Upper lobe of left lung (tissue), 6 donors: ENCODE results near the gene CDPF1. TPM values are rescaled to one million over a fixed set of nuclear protein-coding genes. Genes with fewer than 3 reads are reported as not detected.

Experiments
- ATAC-seq, 2 donors: fragments of 200-7000 bp; cut with Tn5 transposase; one replicate each; pipeline ENCODE4 v1.9.1; 2022; ENCODE audit warnings: mild to moderate bottlenecking in 2 of 2, moderate library complexity in 2 of 2; ENCODE audit not compliant: low FRiP score in 2 of 2
- DNase-seq, 2 donors: peaks; one replicate each; pipeline ENCODE4 v3.0.0-alpha.2; 2019 to 2020
- H3K27ac ChIP-seq, 4 donors: fragments of 200-600 bp; sonication (generic); one replicate each; pipeline ENCODE4 v1.5.1; 2016 to 2019
- H3K27me3 ChIP-seq, 4 donors: fragments of 200-600 bp; sonication (generic); one replicate each; pipeline ENCODE4 v1.5.1; 2017 to 2019
- H3K36me3 ChIP-seq, 4 donors: fragments of 200-600 bp; sonication (generic); one replicate each; pipeline ENCODE4 v1.5.1; 2016 to 2019
- H3K4me1 ChIP-seq, 4 donors: fragments of 200-600 bp; sonication (generic); one replicate each; pipeline ENCODE4 v1.5.1; 2018 to 2019
- H3K4me3 ChIP-seq, 4 donors: fragments of 200-600 bp; sonication (generic); one replicate each; pipeline ENCODE4 v1.5.1; 2017 to 2019; ENCODE audit warnings: mild to moderate bottlenecking in 2 of 4, moderate library complexity in 1 of 4
- H3K9me3 ChIP-seq, 4 donors: fragments of 200-600 bp; sonication (generic); one replicate each; pipeline ENCODE4 v1.5.1; 2018 to 2019
- EP300 ChIP-seq, 4 donors: sonication (generic); formaldehyde crosslinking; IDR thresholded peaks; one replicate each; pipeline ENCODE4 v1.5.1; 2017; ENCODE audit warnings: antibody characterized with exemption in 4 of 4, control low read depth in 2 of 4
- POLR2A ChIP-seq, 4 donors: fragments of 450-650 bp; IDR thresholded peaks; one replicate each; pipeline ENCODE4 v1.5.1; 2016 to 2017; ENCODE audit warnings: antibody characterized with exemption in 4 of 4, mild to moderate bottlenecking in 2 of 4
- POLR2AphosphoS5 ChIP-seq, 2 donors: sonication (generic); formaldehyde crosslinking; IDR thresholded peaks; one replicate each; pipeline ENCODE4 v1.5.1; 2017; ENCODE audit warnings: antibody characterized with exemption in 2 of 2
- WGBS, 2 donors: methylation state at CpG; one replicate each; pipeline ENCODE4 v1.1.5; 2017 to 2018; 5-methylcytosine and 5-hydroxymethylcytosine counted together
- total RNA-seq, 6 donors: library from RNA; depleted of rRNA in 4 of 6; stranded (reverse); fragments of >200 nt in 4 of 6; gene quantifications; one replicate each; pipeline versions ENCODE4 v1.1.0 to v1.2.1, GENCODE V29; 2016 to 2021
- TF ChIP-seq, protein P1 (sequence below), 6 experiments: fragments of 450-650 bp in 4 of 6; fragments of 200-600 bp in 2 of 6; sonication (generic) in 2 of 6; IDR thresholded peaks; one replicate each; pipeline ENCODE4 v1.5.1; 2016 to 2019; ENCODE audit warnings: antibody characterized with exemption in 6 of 6
- donor health status: DM: no; HTN: no; CAD: no; lungs with moderate emphysema.
- donor health status: DM: no; HTN: yes; CAD: no; lungs with severe emphysema.

Gene CDPF1
- total RNA-seq, 6 donors from 2014 or later: 6.8 to 22.9 (median 11.2) TPM

DNA sequence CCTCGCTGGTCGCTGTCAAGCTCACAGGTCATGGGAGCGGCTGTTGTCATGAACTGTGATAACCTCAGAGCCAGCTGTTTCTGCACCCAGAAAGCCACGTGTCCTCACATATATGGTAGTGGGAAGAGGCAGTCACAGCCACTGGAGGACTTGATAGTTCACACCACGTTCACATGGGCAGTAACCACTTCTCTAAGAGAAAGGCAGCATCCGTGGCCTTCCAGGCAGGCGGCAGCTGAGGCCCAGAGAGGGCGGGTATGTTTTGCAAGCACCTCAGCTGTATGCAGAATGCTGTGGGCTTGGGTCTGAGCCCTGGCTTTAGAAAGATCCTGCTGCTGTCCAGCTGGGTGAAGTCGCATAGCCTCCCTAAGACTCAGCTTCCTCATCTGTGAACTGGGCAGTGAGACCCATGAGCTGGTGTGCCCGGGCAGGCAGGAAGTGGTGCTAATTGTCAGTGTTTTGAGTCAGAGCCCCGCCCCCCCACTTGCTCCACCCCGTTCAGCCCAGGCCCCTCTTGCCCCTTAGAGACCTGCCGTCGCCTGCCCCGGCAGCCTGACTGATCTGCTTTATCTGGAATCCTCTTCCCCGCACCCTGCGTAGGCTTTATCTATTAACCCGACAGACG is 31.0 kb upstream of the CDPF1 start:
- Histone ChIP-seq H3K27ac (peak overlapping the region in 1 of 4 donors; percentile 3), H3K36me3 (peaks cover 18 to 97% (median 84%) of the 10 kb centered on the region in 4 donors), H3K27me3 (no peaks in the 10 kb centered on the region), H3K9me3 (no peaks in the 10 kb centered on the region), H3K4me1 (no peaks in the 10 kb centered on the region), H3K4me3 (no peak overlapping the region)
- peak in 1 of 2 donors; percentile 22 for ATAC-seq
- WGBS, 2 donors: 83 to 89% methylated on average over 16 to 19 of the region's 19 CpGs
- TF ChIP-seq EP300 (IDR thresholded peaks at IDR 0.05) (no peak), POLR2AphosphoS5 (IDR thresholded peaks at IDR 0.05) (no peak), POLR2A (IDR thresholded peaks at IDR 0.05) (no peak)
- TF ChIP-seq, protein P1, sequence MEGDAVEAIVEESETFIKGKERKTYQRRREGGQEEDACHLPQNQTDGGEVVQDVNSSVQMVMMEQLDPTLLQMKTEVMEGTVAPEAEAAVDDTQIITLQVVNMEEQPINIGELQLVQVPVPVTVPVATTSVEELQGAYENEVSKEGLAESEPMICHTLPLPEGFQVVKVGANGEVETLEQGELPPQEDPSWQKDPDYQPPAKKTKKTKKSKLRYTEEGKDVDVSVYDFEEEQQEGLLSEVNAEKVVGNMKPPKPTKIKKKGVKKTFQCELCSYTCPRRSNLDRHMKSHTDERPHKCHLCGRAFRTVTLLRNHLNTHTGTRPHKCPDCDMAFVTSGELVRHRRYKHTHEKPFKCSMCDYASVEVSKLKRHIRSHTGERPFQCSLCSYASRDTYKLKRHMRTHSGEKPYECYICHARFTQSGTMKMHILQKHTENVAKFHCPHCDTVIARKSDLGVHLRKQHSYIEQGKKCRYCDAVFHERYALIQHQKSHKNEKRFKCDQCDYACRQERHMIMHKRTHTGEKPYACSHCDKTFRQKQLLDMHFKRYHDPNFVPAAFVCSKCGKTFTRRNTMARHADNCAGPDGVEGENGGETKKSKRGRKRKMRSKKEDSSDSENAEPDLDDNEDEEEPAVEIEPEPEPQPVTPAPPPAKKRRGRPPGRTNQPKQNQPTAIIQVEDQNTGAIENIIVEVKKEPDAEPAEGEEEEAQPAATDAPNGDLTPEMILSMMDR (IDR thresholded peaks at IDR 0.05): no peak
- no peak for DNase-seq

DNA sequence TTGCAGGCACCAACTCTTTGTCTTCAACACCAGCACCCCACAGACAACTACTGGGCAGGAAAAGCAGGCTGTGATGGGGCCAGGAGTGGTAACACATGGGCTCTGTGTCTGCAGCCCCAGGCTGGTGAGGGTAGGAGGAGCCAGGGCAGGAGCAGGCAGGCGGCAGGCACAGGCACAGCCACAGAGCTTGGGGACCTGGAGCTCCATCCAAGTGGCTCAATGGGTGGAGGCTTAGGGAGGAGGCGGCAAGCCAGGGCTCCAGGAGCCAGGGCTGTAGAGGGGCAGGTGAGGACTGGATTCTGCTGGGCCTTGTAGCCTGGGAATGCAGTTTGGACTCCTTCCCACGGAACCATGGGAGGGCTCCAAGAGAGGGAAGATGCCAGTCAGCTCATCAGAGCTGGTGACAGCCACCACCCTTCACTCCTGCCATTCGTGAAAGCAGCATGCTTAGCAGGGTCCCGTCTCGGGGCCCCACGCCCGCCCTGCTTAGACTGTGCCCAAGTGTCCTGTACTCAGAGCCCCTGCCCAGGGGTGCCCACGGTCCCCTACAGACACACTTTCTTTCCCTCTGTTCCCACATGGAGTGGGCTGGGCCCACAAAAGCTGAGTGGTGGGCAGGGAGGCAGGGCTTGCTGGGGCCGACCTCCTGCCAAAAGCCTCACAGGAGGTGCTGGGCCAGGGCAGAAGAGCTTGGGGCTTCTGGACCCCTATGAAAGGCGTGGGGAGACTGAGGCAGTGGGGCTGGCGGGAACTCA is 30.1 kb upstream of the CDPF1 start:
- 96 to 99% methylated on average over 9 to 10 of the region's 12 CpGs for WGBS, 2 donors
- TF ChIP-seq POLR2A (IDR thresholded peaks at IDR 0.05): no peak
- no peak for TF ChIP-seq POLR2AphosphoS5 (IDR thresholded peaks at IDR 0.05)

DNA sequence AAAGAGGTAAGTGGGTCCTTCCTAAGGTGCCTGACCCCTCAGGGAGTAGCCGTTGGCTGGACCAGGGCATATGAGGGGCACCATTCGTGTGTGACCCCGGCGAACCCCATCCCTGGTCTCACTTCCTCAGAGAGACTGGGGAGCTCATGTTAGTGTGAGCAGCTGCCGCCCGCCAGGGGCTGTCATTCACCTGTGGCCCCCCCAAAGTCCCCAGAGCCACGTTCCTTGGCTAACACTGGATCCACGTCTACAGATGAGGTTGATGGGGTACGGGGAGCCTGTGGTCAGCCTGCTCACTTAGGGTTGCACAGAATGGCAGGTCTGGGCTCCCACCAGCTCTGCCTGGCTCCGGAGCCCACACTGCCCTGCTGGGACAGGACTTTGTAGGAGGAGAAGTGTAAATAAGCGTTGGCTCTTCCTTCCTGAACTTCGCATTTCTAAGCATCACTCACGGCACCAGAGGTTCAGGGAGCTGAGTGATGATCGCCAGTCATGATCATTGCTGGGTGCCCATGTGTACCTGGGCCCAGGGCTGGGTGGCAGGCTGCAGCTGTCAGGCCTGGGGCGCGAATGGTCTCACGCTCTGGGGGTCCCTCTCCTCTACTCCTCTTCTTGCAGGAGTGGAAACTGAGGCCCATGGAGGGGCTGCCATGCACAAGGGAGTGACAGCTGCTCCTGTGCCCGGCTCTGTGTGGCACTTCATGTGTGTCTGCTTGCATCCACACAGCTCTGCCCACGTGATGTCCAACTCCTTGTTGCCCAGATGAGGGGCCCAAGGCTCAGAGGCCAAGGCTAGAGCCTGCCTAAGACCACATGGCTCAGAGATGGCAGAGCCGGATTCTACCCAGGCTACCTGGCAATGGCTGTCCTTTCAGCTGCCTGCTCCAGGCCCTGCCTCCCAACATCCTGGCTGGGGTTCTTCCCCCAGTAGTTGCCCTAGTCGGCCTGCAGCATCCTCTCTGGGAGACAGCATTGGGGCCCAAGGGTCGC is 28.9 kb upstream of the CDPF1 start:
- TF ChIP-seq POLR2AphosphoS5 (IDR thresholded peaks at IDR 0.05) (no peak), EP300 (IDR thresholded peaks at IDR 0.05) (no peak), POLR2A (IDR thresholded peaks at IDR 0.05) (no peak)
- TF ChIP-seq, protein P1 (IDR thresholded peaks at IDR 0.05): no peak
- DNase-seq (no peak), ATAC-seq (no peak)
- WGBS, 2 donors: 94% methylated on average over 7 to 21 of the region's 22 CpGs
- no peaks in the 10 kb centered on the region for H3K4me1 ChIP-seq
- no peaks in the 10 kb centered on the region for H3K27me3 ChIP-seq
- no peaks in the 10 kb centered on the region for H3K9me3 ChIP-seq
- no peak overlapping the region for H3K4me3 ChIP-seq
- H3K36me3 ChIP-seq: peaks cover 22 to 98% (median 85%) of the 10 kb centered on the region in 4 donors
- no peak overlapping the region for H3K27ac ChIP-seq

More for the DNA sequence above, 30.1 kb upstream of the CDPF1 start:
- peaks cover 15 to 97% (median 86%) of the 10 kb centered on the region in 4 donors for H3K36me3 ChIP-seq
- no peaks in the 10 kb centered on the region for H3K9me3 ChIP-seq
- H3K4me1 ChIP-seq: no peaks in the 10 kb centered on the region
- ATAC-seq: no peak
- H3K27ac ChIP-seq: peak overlapping the region in 3 of 4 donors; percentile 7 to 66 (median 35)
- no peak overlapping the region for H3K4me3 ChIP-seq
- no peak for DNase-seq
- H3K27me3 ChIP-seq: no peaks in the 10 kb centered on the region

DNA sequence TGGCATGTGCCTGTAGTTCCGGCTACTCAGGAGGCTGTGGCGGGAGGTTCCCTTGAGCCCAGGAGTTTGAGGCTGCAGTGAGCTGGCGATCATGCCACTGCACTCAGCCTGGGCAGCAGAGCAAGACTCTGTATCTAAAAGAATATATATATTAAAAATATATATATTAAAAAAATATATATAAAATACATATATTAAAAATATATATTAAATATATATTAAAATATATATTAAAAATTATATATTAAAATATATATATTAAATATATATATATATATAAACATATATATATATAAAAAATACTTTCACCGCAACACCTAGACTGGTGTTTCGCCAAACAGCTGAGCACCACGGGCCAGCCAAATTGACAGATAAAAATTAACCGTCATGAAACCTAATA is 26.5 kb upstream of the CDPF1 start:
- DNase-seq (no peak), ATAC-seq (no peak)
- Histone ChIP-seq H3K9me3 (no peaks in the 10 kb centered on the region), H3K27ac (no peak overlapping the region), H3K36me3 (peaks cover 37 to 100% (median 85%) of the 10 kb centered on the region in 4 donors), H3K4me1 (no peaks in the 10 kb centered on the region), H3K4me3 (no peak overlapping the region), H3K27me3 (no peaks in the 10 kb centered on the region)
- 96% methylated on average over 7 of the region's 7 CpGs for WGBS, 2 donors
- no peak for TF ChIP-seq POLR2A (IDR thresholded peaks at IDR 0.05)
- TF ChIP-seq EP300 (IDR thresholded peaks at IDR 0.05): no peak
- TF ChIP-seq, protein P1 (IDR thresholded peaks at IDR 0.05): no peak
- TF ChIP-seq POLR2AphosphoS5 (IDR thresholded peaks at IDR 0.05): no peak
